Ammon's horn (tissue), 1 donor: ENCODE data around the gene ZNF140.
A peak's percentile ranks its signal among the peaks of the same experiment; 100 is the strongest.

Source experiments
- DNase-seq: peaks from one replicate; pipeline ENCODE4 v3.0.0-alpha.2; 2016; ENCODE audit warnings: low spot score

The ZNF140 gene

GRCh38 chr12:133080368-133081158, at the start of gene ZNF140:
Gene ZNF140, plus strand, starts transcription at chr12:133080923. Its CDS starts 398 bp downstream, at chr12:133081321.
- peak; percentile 98 for DNase-seq

GRCh38 chr12:133037207-133038005, 43.3 kb upstream of the ZNF140 start, which contains the start of gene ZNF84:
Gene ZNF84, plus strand, starts transcription at chr12:133037509. Its CDS starts 3,959 bp downstream, at chr12:133041468.
- peak; percentile 96 for DNase-seq

GRCh38 chr12:133038118-133038709, 42.5 kb upstream of the ZNF140 start:
- no peak for DNase-seq

GRCh38 chr12:133046698-133047097, 34.0 kb upstream of the ZNF140 start:
- no peak for DNase-seq

- DNase-seq, result no peak
Measured at GRCh38 chr12:133057446-133057845, 23.3 kb upstream of the ZNF140 start.

- no peak for DNase-seq
Measured at GRCh38 chr12:133058203-133059113, 22.3 kb upstream of the ZNF140 start.

- DNase-seq, result no peak
Measured at GRCh38 chr12:133061954-133062353, 18.8 kb upstream of the ZNF140 start.

- no peak for DNase-seq
Measured at GRCh38 chr12:133063556-133063955, 17.2 kb upstream of the ZNF140 start.

GRCh38 chr12:133073836-133074235, 6.9 kb upstream of the ZNF140 start:
- no peak for DNase-seq

- peak; percentile 100 for DNase-seq
Measured at GRCh38 chr12:133080026-133080367, 726 bp upstream of the ZNF140 start.

GRCh38 chr12:133081159-133081780, 547 bp downstream of the ZNF140 start:
- no peak for DNase-seq

- no peak for DNase-seq
Measured at GRCh38 chr12:133083345-133083744, 2.6 kb downstream of the ZNF140 start.

GRCh38 chr12:133105620-133106019, 24.9 kb downstream of the ZNF140 start:
- no peak for DNase-seq

GRCh38 chr12:133106253-133106652, 25.5 kb downstream of the ZNF140 start:
- DNase-seq, result no peak

GRCh38 chr12:133107121-133107520, 26.4 kb downstream of the ZNF140 start:
- DNase-seq, result no peak

- DNase-seq, result no peak
Measured at GRCh38 chr12:133108150-133108549, 27.4 kb downstream of the ZNF140 start.

- no peak for DNase-seq
Measured at GRCh38 chr12:133120385-133121191, 39.9 kb downstream of the ZNF140 start.

GRCh38 chr12:133124674-133125073, 44.0 kb downstream of the ZNF140 start:
- no peak for DNase-seq

GRCh38 chr12:133129368-133130037, 48.8 kb downstream of the ZNF140 start:
- no peak for DNase-seq
